GM23338 (cell line): ENCODE measurements around the gene CCNY.

Experiments used
- CREB1 ChIP-seq: fragments of 250-450 bp; sonication (Bioruptor Pico); IDR thresholded peaks from 2 replicates; pipeline ENCODE4 v1.5.0; 2020; ENCODE audit warnings: low read depth, mild to moderate bottlenecking, moderate library complexity
- CTCF ChIP-seq, 2 experiments: fragments of 200-600 bp in 1 of 2; sonication (generic) in 1 of 2; conservative IDR thresholded peaks; 2 replicates each; pipeline versions ENCODE4 v1.5.1 to v1.6.1; 2016 to 2017; ENCODE audit warnings: antibody characterized with exemption in 2 of 2, low read depth in 2 of 2, mild to moderate bottlenecking in 2 of 2, moderate library complexity in 1 of 2
- ETS1 ChIP-seq: IDR thresholded peaks from 2 replicates; pipeline ENCODE4 v1.6.1; 2016; ENCODE audit warnings: antibody characterized with exemption
- EZH2 ChIP-seq: fragments of 200-600 bp; sonication (generic); IDR thresholded peaks from one replicate; pipeline ENCODE4 v1.8.0; 2017; ENCODE audit warnings: antibody characterized with exemption, mild to moderate bottlenecking, low read depth; ENCODE audit not compliant: unreplicated experiment
- EZH2phosphoT487 ChIP-seq: fragments of 200-600 bp; sonication (generic); IDR thresholded peaks from one replicate; pipeline ENCODE4 v1.8.1; 2018; ENCODE audit warnings: antibody characterized with exemption; ENCODE audit not compliant: unreplicated experiment
- JUNB ChIP-seq: IDR thresholded peaks from one replicate; pipeline ENCODE4 v1.6.1; 2016; ENCODE audit warnings: antibody characterized with exemption; ENCODE audit not compliant: unreplicated experiment
- NANOG ChIP-seq: IDR thresholded peaks from 2 replicates; pipeline ENCODE4 v1.6.1; 2016; ENCODE audit warnings: antibody characterized with exemption, borderline replicate concordance
- POLR2AphosphoS5 ChIP-seq: IDR thresholded peaks from 2 replicates; pipeline ENCODE4 v1.6.1; 2016; ENCODE audit warnings: antibody characterized with exemption, low read depth
- REST ChIP-seq: IDR thresholded peaks from one replicate; pipeline ENCODE4 v1.6.1; 2018; ENCODE audit warnings: antibody characterized with exemption; ENCODE audit not compliant: unreplicated experiment
- STAT1 ChIP-seq: IDR thresholded peaks from one replicate; pipeline ENCODE4 v1.6.1; 2016; ENCODE audit warnings: antibody characterized with exemption; ENCODE audit not compliant: unreplicated experiment
- ZNF114 ChIP-seq: fragments of 250-450 bp; sonication (Bioruptor Pico); IDR thresholded peaks from 2 replicates; pipeline ENCODE4 v1.5.0; 2020; ENCODE audit warnings: mild to moderate bottlenecking, moderate library complexity
- ZNF331 ChIP-seq: fragments of 250-450 bp; sonication (Bioruptor Pico); IDR thresholded peaks from 2 replicates; pipeline ENCODE4 v1.5.0; 2020; ENCODE audit warnings: low read depth, mild to moderate bottlenecking, moderate library complexity

- TF ChIP-seq ZNF114 (CRISPR knock-in tag) (no peak), EZH2 (no peak), CTCF (conservative IDR thresholded peaks at IDR 0.05; ENCODE audit: low read depth in 2 of 2) (no peak), POLR2AphosphoS5 (no peak), ETS1 (no peak), JUNB (no peak), REST (no peak), STAT1 (no peak), CREB1 (no peak), ZNF331 (no peak), EZH2phosphoT487 (no peak), NANOG (no peak)
These were observed 276.2 kb downstream of the CCNY start for GRCh38 chr10:35612385-35613106.
